Measurements from ENCODE around the gene HBG1. TPM values are rescaled to one million over a fixed set of nuclear protein-coding genes. Genes with fewer than 3 reads are reported as not detected.

Gene HBG1
- total and polyA plus RNA-seq, 2 experiments from 2014 or later = not detected

DNA sequence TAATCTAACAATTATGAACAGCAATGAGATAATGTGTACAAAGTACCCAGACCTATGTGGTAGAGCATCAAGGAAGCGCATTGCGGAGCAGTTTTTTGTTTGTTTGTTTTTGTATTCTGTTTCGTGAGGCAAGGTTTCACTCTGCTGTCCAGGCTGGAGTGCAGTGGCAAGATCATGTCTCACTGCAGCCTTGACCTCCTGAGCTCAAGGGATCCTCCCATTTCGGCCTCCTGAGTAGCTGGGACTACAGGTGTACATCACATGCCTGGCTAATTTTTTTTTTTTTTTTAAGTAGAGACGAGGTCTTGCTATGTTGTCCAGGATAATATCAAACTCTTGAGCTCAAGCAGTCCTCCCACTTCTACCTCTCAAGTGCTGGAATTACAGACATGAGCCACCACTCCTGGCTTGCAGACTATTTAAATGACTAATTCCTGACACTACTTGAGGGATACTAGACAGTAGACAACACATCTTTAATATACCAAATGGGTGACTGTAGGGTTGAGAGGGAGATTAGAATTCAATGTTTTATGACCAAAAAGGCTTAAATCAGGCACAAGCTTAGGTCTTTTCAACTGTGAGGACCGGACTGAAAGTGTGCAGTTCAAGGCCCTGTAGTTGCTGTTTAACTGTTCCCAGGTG, 39.4 kb upstream of the HBG1 start (continued):
- TF ChIP-seq, protein P1, sequence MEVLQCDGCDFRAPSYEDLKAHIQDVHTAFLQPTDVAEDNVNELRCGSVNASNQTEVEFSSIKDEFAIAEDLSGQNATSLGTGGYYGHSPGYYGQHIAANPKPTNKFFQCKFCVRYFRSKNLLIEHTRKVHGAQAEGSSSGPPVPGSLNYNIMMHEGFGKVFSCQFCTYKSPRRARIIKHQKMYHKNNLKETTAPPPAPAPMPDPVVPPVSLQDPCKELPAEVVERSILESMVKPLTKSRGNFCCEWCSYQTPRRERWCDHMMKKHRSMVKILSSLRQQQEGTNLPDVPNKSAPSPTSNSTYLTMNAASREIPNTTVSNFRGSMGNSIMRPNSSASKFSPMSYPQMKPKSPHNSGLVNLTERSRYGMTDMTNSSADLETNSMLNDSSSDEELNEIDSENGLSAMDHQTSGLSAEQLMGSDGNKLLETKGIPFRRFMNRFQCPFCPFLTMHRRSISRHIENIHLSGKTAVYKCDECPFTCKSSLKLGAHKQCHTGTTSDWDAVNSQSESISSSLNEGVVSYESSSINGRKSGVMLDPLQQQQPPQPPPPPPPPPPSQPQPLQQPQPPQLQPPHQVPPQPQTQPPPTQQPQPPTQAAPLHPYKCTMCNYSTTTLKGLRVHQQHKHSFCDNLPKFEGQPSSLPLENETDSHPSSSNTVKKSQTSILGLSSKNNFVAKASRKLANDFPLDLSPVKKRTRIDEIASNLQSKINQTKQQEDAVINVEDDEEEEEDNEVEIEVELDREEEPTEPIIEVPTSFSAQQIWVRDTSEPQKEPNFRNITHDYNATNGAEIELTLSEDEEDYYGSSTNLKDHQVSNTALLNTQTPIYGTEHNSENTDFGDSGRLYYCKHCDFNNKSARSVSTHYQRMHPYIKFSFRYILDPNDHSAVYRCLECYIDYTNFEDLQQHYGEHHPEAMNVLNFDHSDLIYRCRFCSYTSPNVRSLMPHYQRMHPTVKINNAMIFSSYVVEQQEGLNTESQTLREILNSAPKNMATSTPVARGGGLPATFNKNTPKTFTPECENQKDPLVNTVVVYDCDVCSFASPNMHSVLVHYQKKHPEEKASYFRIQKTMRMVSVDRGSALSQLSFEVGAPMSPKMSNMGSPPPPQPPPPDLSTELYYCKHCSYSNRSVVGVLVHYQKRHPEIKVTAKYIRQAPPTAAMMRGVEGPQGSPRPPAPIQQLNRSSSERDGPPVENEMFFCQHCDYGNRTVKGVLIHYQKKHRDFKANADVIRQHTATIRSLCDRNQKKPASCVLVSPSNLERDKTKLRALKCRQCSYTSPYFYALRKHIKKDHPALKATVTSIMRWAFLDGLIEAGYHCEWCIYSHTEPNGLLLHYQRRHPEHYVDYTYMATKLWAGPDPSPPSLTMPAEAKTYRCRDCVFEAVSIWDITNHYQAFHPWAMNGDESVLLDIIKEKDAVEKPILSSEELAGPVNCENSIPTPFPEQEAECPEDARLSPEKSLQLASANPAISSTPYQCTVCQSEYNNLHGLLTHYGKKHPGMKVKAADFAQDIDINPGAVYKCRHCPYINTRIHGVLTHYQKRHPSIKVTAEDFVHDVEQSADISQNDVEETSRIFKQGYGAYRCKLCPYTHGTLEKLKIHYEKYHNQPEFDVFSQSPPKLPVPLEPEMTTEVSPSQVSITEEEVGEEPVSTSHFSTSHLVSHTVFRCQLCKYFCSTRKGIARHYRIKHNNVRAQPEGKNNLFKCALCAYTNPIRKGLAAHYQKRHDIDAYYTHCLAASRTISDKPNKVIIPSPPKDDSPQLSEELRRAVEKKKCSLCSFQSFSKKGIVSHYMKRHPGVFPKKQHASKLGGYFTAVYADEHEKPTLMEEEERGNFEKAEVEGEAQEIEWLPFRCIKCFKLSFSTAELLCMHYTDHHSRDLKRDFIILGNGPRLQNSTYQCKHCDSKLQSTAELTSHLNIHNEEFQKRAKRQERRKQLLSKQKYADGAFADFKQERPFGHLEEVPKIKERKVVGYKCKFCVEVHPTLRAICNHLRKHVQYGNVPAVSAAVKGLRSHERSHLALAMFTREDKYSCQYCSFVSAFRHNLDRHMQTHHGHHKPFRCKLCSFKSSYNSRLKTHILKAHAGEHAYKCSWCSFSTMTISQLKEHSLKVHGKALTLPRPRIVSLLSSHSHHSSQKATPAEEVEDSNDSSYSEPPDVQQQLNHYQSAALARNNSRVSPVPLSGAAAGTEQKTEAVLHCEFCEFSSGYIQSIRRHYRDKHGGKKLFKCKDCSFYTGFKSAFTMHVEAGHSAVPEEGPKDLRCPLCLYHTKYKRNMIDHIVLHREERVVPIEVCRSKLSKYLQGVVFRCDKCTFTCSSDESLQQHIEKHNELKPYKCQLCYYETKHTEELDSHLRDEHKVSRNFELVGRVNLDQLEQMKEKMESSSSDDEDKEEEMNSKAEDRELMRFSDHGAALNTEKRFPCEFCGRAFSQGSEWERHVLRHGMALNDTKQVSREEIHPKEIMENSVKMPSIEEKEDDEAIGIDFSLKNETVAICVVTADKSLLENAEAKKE (CRISPR knock-in tag; IDR thresholded peaks at IDR 0.05) = no peak

- TF ChIP-seq JUNB (IDR thresholded peaks at IDR 0.05; ENCODE audit: unreplicated experiment) (no peak), ZNF331 (CRISPR knock-in tag; IDR thresholded peaks at IDR 0.05; ENCODE audit: low read depth) (no peak), CREB1 (CRISPR knock-in tag; IDR thresholded peaks at IDR 0.05; ENCODE audit: low read depth) (no peak)
- TF ChIP-seq, protein P1 (CRISPR knock-in tag; IDR thresholded peaks at IDR 0.05) = no peak
- Mint-ChIP-seq H3K9me3 (no peaks in the 10 kb centered on the region), H3K36me3 (ENCODE audit: low read depth) (no peaks in the 10 kb centered on the region; the same call in 2 of the 3 replicates), H3K4me3 (no peak overlapping the region), H3K27me3 (ENCODE audit: insufficient read depth, low read depth, poor library complexity) (no peaks in the 10 kb centered on the region), H3K27ac (no peak overlapping the region), H3K4me1 (no peaks in the 10 kb centered on the region)
- no peaks in the 10 kb centered on the region for H3K4me1 ChIP-seq (ENCODE audit: insufficient read depth)
- H4K20me1 ChIP-seq (replicated peaks; ENCODE audit: insufficient read depth) = no peaks in the 10 kb centered on the region
- H3F3A ChIP-seq (replicated peaks; ENCODE audit: low read depth) = no peaks in the 10 kb centered on the region
- H3K4me3 ChIP-seq = no peak overlapping the region
- ATAC-seq (no peak), DNase-seq (ENCODE audit: low spot score) (no peak)
- peaks cover 3% of the 10 kb centered on the region; the same call in 1 of the 2 replicates for H3K9me2 ChIP-seq (ENCODE audit: insufficient read depth)
- no peak overlapping the region for H3K4me2 ChIP-seq
- H3K27me3 ChIP-seq (ENCODE audit: insufficient read depth) = no peaks in the 10 kb centered on the region
- H3K79me2 ChIP-seq (replicated peaks; ENCODE audit: insufficient read depth) = no peaks in the 10 kb centered on the region
- H3K27ac ChIP-seq (ENCODE audit: low read depth) = no peak overlapping the region
- H2AFZ ChIP-seq = no peak overlapping the region
- no peaks in the 10 kb centered on the region for H3K36me3 ChIP-seq (ENCODE audit: insufficient read depth)
Observed at GRCh38 chr11:5288108-5288905, 38.6 kb upstream of the HBG1 start.

All from GM23338 (cell line).